ENCODE results near the gene WDFY4. TPM values are rescaled to one million over a fixed set of nuclear protein-coding genes. Genes with fewer than 3 reads are reported as not detected.

Gene WDFY4
- total and polyA plus RNA-seq, 2 of the 4 experiments (the other 2 are of a cell fraction), result not detected

DNA sequence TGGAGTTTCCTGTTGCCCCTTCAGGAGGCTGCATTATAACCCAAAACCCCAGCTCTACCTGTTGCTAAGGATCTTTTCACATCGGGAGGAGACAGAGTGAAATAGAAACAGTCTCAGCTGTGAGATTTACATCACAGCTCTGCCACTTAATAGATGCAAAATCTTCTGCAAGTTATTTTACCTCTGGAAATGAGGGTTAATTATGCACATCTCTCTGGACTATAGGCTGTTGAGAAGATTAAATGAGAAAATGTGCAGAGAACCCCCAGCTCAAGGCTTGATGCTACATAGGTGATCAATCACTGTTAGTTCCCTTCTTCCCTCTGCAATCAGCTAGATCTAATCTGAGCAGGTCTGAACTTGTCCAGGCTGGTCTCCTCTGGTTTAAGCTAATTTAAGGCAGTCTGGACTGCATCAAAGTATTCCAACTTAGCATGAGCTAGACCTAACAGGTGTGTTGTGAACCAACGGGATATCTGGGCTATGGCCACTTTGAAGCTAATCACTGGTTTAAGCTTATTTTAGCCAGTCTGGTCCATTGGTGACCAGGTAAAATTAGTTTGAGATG is 263.9 kb downstream of the WDFY4 start:
- Histone ChIP-seq H4K8ac (ENCODE audit: low read depth in 2 of 2, low read length in 2 of 2) (no peak overlapping the region), H3K56ac (ENCODE audit: extremely low read depth, insufficient read depth, low read length) (no peak overlapping the region), H2BK20ac (ENCODE audit: low read depth, low read length) (no peak overlapping the region), H2AK9ac (replicated peaks; ENCODE audit: low read depth, low read length, poor library complexity) (no peak overlapping the region), H3K14ac (replicated peaks; ENCODE audit: low read depth, low read length) (no peak overlapping the region), H2AK5ac (ENCODE audit: low read depth, low read length) (no peak overlapping the region), H3K9me1 (ENCODE audit: insufficient read depth, low read length) (no peaks in the 10 kb centered on the region), H4K20me1 (ENCODE audit: insufficient read depth, low read length) (no peaks in the 10 kb centered on the region), H3K23ac (ENCODE audit: low read depth, low read length) (no peak overlapping the region), H3K9ac (ENCODE audit: low read depth, low read length) (no peak overlapping the region), H3K27me3 (ENCODE audit: control insufficient read depth, insufficient read depth, low read length) (peaks cover 9% of the 10 kb centered on the region), H3K27ac (ENCODE audit: insufficient read depth, low read length) (no peak overlapping the region), H3K4me2 (ENCODE audit: low read depth, low read length) (no peak overlapping the region), H2BK120ac (ENCODE audit: low read depth, low read length) (no peak overlapping the region), H3K18ac (ENCODE audit: low read depth, low read length) (no peak overlapping the region), H2BK5ac (ENCODE audit: low read depth, low read length, poor library complexity, severe bottlenecking) (no peak overlapping the region), H2BK15ac (ENCODE audit: low read depth, low read length) (no peak overlapping the region), H3K4me1 (ENCODE audit: control insufficient read depth, insufficient read depth, low read length) (no peaks in the 10 kb centered on the region), H3K4ac (ENCODE audit: low read depth, low read length) (no peak overlapping the region), H3K36me3 (ENCODE audit: control insufficient read depth, insufficient read depth, low read length) (no peaks in the 10 kb centered on the region), H3K79me1 (ENCODE audit: low read depth in 1 of 2, low read length in 2 of 2) (no peaks in the 10 kb centered on the region), H4K5ac (ENCODE audit: low read depth, low read length) (no peak overlapping the region), H3K4me3 (ENCODE audit: insufficient read depth, low read depth, low read length) (no peak overlapping the region), H3K9me3 (ENCODE audit: control insufficient read depth, insufficient read depth, low read length) (no peaks in the 10 kb centered on the region), H4K91ac (ENCODE audit: insufficient read depth, low read depth, low read length) (no peak overlapping the region), H2AFZ (replicated peaks; ENCODE audit: low read length, poor library complexity) (no peak overlapping the region)
- intact Hi-C loops (cut with micrococcal nuclease), result no loop called here
- DNase-seq (no peak), ATAC-seq (ENCODE audit: low read depth) (no peak)
- dilution Hi-C loops (cut with HindIII; ENCODE audit: low sequenced_read_pairs, unreplicated experiment), result no loop called here
- ChIA-PET CTCF (no interaction called here), POLR2A (ENCODE audit: unreplicated experiment) (no interaction called here)
- no TSS peak for BruUV-seq (replicated peaks)
- in situ Hi-C loops (cut with MboI; ENCODE audit: low sequenced_read_pairs), result no loop called here
- 100% methylated on average over 1 of the region's 2 CpGs; no CpG with 5 or more reads in 1 of the 2 experiments for WGBS, 2 experiments (ENCODE audit: extremely low coverage in 2 of 2, insufficient read length in 1 of 2)
- TF ChIP-seq FOS (IDR thresholded peaks at IDR 0.05; ENCODE audit: low read depth, low read length) (no peak), MXI1 (IDR thresholded peaks at IDR 0.05; ENCODE audit: borderline replicate concordance, low read depth, low read length) (no peak), BHLHE40 (IDR thresholded peaks at IDR 0.05; ENCODE audit: low read depth, low read length) (no peak), MAZ (IDR thresholded peaks at IDR 0.05; ENCODE audit: borderline replicate concordance, low read depth, low read length) (no peak), SMC3 (IDR thresholded peaks at IDR 0.05; ENCODE audit: low read depth, low read length) (no peak), NFE2L2 (IDR thresholded peaks at IDR 0.05; ENCODE audit: low read depth, low read length) (no peak), MAFK (IDR thresholded peaks at IDR 0.05; ENCODE audit: low read depth, low read length) (no peak), POLR2A (IDR thresholded peaks at IDR 0.05; ENCODE audit: low read depth, low read length) (no peak), CHD1 (IDR thresholded peaks at IDR 0.05; ENCODE audit: low read depth, low read length) (no peak), ELK1 (IDR thresholded peaks at IDR 0.05; ENCODE audit: borderline replicate concordance, low read depth, low read length) (no peak), RFX5 (IDR thresholded peaks at IDR 0.05; ENCODE audit: low read depth, low read length) (no peak), RCOR1 (IDR thresholded peaks at IDR 0.05; ENCODE audit: insufficient replicate concordance, low read length) (no peak), RAD21 (IDR thresholded peaks at IDR 0.05; ENCODE audit: low read length) (no peak), CEBPB (IDR thresholded peaks at IDR 0.05; ENCODE audit: low read depth, low read length) (no peak)
- TF ChIP-seq, protein P1, sequence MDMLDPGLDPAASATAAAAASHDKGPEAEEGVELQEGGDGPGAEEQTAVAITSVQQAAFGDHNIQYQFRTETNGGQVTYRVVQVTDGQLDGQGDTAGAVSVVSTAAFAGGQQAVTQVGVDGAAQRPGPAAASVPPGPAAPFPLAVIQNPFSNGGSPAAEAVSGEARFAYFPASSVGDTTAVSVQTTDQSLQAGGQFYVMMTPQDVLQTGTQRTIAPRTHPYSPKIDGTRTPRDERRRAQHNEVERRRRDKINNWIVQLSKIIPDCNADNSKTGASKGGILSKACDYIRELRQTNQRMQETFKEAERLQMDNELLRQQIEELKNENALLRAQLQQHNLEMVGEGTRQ (IDR thresholded peaks at IDR 0.05; ENCODE audit: low read depth, low read length), result no peak
- TF ChIP-seq, protein P2, sequence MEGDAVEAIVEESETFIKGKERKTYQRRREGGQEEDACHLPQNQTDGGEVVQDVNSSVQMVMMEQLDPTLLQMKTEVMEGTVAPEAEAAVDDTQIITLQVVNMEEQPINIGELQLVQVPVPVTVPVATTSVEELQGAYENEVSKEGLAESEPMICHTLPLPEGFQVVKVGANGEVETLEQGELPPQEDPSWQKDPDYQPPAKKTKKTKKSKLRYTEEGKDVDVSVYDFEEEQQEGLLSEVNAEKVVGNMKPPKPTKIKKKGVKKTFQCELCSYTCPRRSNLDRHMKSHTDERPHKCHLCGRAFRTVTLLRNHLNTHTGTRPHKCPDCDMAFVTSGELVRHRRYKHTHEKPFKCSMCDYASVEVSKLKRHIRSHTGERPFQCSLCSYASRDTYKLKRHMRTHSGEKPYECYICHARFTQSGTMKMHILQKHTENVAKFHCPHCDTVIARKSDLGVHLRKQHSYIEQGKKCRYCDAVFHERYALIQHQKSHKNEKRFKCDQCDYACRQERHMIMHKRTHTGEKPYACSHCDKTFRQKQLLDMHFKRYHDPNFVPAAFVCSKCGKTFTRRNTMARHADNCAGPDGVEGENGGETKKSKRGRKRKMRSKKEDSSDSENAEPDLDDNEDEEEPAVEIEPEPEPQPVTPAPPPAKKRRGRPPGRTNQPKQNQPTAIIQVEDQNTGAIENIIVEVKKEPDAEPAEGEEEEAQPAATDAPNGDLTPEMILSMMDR (conservative IDR thresholded peaks at IDR 0.05; ENCODE audit: low read depth, low read length), result no peak

Data from IMR-90 (cell line).